HEK293T (cell line): ENCODE results near the gene PAPOLG.

Source experiments
- CTCF ChIA-PET: fragments of 350-600 bp; formaldehyde crosslinking; extraction: SDS; loops from one replicate; lab custom pipeline; 2021; ENCODE audit warnings: antibody characterized with exemption, inconsistent platforms; lab: Yijun Ruan, JAX
- POLR2A ChIA-PET: fragments of 350-600 bp; formaldehyde crosslinking; extraction: SDS; loops from one replicate; lab custom pipeline; 2020; ENCODE audit warnings: antibody characterized with exemption, inconsistent platforms; lab: Yijun Ruan, JAX
- DNase-seq: peaks from one replicate; pipeline ENCODE4 v3.0.0; 2012; ENCODE audit warnings: mixed read lengths; ENCODE audit errors: extremely low spot score
- ARNT ChIP-seq: fragments of 450-650 bp; IDR thresholded peaks from 2 replicates; pipeline ENCODE4 v1.6.1; 2017; ENCODE audit warnings: mild to moderate bottlenecking
- BHLHE40 ChIP-seq: fragments of 450-650 bp; IDR thresholded peaks from 2 replicates; pipeline ENCODE4 v1.6.1; 2016; ENCODE audit warnings: mild to moderate bottlenecking, moderate library complexity, borderline replicate concordance
- CTBP1 ChIP-seq: fragments of 450-650 bp; IDR thresholded peaks from 2 replicates; pipeline ENCODE4 v1.6.1; 2016; ENCODE audit warnings: borderline replicate concordance
- ELF4 ChIP-seq: fragments of 450-650 bp; IDR thresholded peaks from 2 replicates; pipeline ENCODE4 v1.6.1; 2017; ENCODE audit warnings: antibody characterized with exemption
- FOXA1 ChIP-seq: fragments of 450-650 bp; IDR thresholded peaks from 2 replicates; pipeline ENCODE4 v1.6.1; 2016; ENCODE audit warnings: mild to moderate bottlenecking
- FOXK2 ChIP-seq: fragments of 450-650 bp; IDR thresholded peaks from 2 replicates; pipeline ENCODE4 v1.6.1; 2016; ENCODE audit warnings: mild to moderate bottlenecking
- FOXM1 ChIP-seq: fragments of 450-650 bp; IDR thresholded peaks from 2 replicates; pipeline ENCODE4 v1.6.1; 2017; ENCODE audit warnings: mild to moderate bottlenecking, borderline replicate concordance
- HDGF ChIP-seq: fragments of 450-650 bp; IDR thresholded peaks from 2 replicates; pipeline ENCODE4 v1.6.1; 2017; ENCODE audit warnings: antibody characterized with exemption, borderline replicate concordance
- L3MBTL2 ChIP-seq: fragments of 450-650 bp; conservative IDR thresholded peaks from 2 replicates; pipeline ENCODE4 v1.6.1; 2016; ENCODE audit warnings: mild to moderate bottlenecking
- LEF1 ChIP-seq: fragments of 450-650 bp; IDR thresholded peaks from 2 replicates; pipeline ENCODE4 v1.6.1; 2017; ENCODE audit warnings: mild to moderate bottlenecking, borderline replicate concordance
- NFRKB ChIP-seq: fragments of 450-650 bp; IDR thresholded peaks from 2 replicates; pipeline ENCODE4 v1.6.1; 2016; ENCODE audit warnings: mild to moderate bottlenecking, moderate library complexity
- PKNOX1 ChIP-seq: fragments of 450-650 bp; IDR thresholded peaks from 2 replicates; pipeline ENCODE4 v1.6.1; 2016
- SP1 ChIP-seq: fragments of 450-650 bp; IDR thresholded peaks from 2 replicates; pipeline ENCODE4 v1.6.1; 2017
- SUZ12 ChIP-seq: fragments of 450-650 bp; IDR thresholded peaks from 2 replicates; pipeline ENCODE4 v1.6.1; 2016; ENCODE audit warnings: mild to moderate bottlenecking
- TARDBP ChIP-seq: fragments of 450-650 bp; IDR thresholded peaks from 2 replicates; pipeline ENCODE4 v1.6.1; 2016
- ZNF384 ChIP-seq: fragments of 450-650 bp; IDR thresholded peaks from 2 replicates; pipeline ENCODE4 v1.6.1; 2016

The PAPOLG gene

GRCh38 chr2:60832621-60833020 is 76.6 kb downstream of the PAPOLG start:
- ChIA-PET POLR2A (interaction anchor here (1.0 kb wide), 1 partner anchor 11 kb away, joined by 3 read pairs; no protein-coding TSS in a partner anchor), CTCF (no interaction called here)
- TF ChIP-seq TARDBP (no peak), FOXM1 (no peak), SUZ12 (no peak), SP1 (no peak), CTBP1 (no peak), ZNF384 (no peak), ARNT (no peak), FOXK2 (no peak), ELF4 (no peak), HDGF (no peak), BHLHE40 (no peak), FOXA1 (no peak), NFRKB (no peak), L3MBTL2 (no peak), LEF1 (no peak), PKNOX1 (no peak)
- no peak for DNase-seq

- POLR2A ChIA-PET = no interaction called here
- DNase-seq = no peak
- TF ChIP-seq FOXK2 = no peak
- CTCF ChIA-PET = no interaction called here
Observed at GRCh38 chr2:60834270-60834717, 78.2 kb downstream of the PAPOLG start.

GRCh38 chr2:60836491-60836890 is 80.4 kb downstream of the PAPOLG start:
- POLR2A ChIA-PET = no interaction called here
- no peak for DNase-seq
- no peak for TF ChIP-seq PKNOX1
- no peak for TF ChIP-seq TARDBP
- no peak for TF ChIP-seq CTBP1
- TF ChIP-seq ELF4 = no peak
- no peak for TF ChIP-seq FOXA1
- TF ChIP-seq SP1 = no peak
- no peak for TF ChIP-seq FOXM1
- TF ChIP-seq L3MBTL2 = no peak
- CTCF ChIA-PET = no interaction called here

GRCh38 chr2:60837123-60837522 is 81.1 kb downstream of the PAPOLG start:
- CTCF ChIA-PET = no interaction called here
- no peak for DNase-seq
- TF ChIP-seq ZNF384 = no peak
- TF ChIP-seq FOXA1 = no peak
- POLR2A ChIA-PET = no interaction called here

- CTCF ChIA-PET = no interaction called here
- TF ChIP-seq CTBP1 = no peak
- TF ChIP-seq HDGF = no peak
- no peak for TF ChIP-seq FOXM1
- TF ChIP-seq NFRKB = no peak
- TF ChIP-seq FOXK2 = no peak
- TF ChIP-seq LEF1 = no peak
- no peak for TF ChIP-seq ZNF384
- no peak for TF ChIP-seq BHLHE40
- TF ChIP-seq SP1 = no peak
- TF ChIP-seq ELF4 = no peak
- no peak for TF ChIP-seq SUZ12
- TF ChIP-seq TARDBP = no peak
- no peak for TF ChIP-seq ARNT
- POLR2A ChIA-PET = no interaction called here
- DNase-seq = no peak
Observed at GRCh38 chr2:60838481-60838880, 82.4 kb downstream of the PAPOLG start.

- ChIA-PET POLR2A (no interaction called here), CTCF (interaction anchor here (1.2 kb wide), 1 partner anchor 13 kb away, joined by 4 read pairs; no protein-coding TSS in a partner anchor)
- DNase-seq = no peak
- TF ChIP-seq NFRKB = no peak
- TF ChIP-seq FOXK2 = no peak
- no peak for TF ChIP-seq SP1
- no peak for TF ChIP-seq TARDBP
- TF ChIP-seq ZNF384 = no peak
Observed at GRCh38 chr2:60839126-60839813, 83.2 kb downstream of the PAPOLG start.

- POLR2A ChIA-PET = no interaction called here
- CTCF ChIA-PET = interaction anchor here (1.2 kb wide), 1 partner anchor 14 kb away, joined by 4 read pairs; no protein-coding TSS in a partner anchor
- no peak for DNase-seq
- TF ChIP-seq BHLHE40 (no peak), FOXM1 (no peak), NFRKB (no peak), CTBP1 (no peak), ARNT (no peak), SP1 (no peak), L3MBTL2 (no peak), FOXA1 (no peak), TARDBP (no peak)
Observed at GRCh38 chr2:60840880-60841279, 84.8 kb downstream of the PAPOLG start.

GRCh38 chr2:60843006-60843405 is 86.9 kb downstream of the PAPOLG start:
- POLR2A ChIA-PET = no interaction called here
- DNase-seq = no peak
- CTCF ChIA-PET = no interaction called here

More at GRCh38 chr2:60843006-60843405, 86.9 kb downstream of the PAPOLG start:
- TF ChIP-seq CTBP1 (no peak), ELF4 (no peak), PKNOX1 (no peak), TARDBP (no peak), NFRKB (no peak), ARNT (no peak), FOXA1 (no peak), SUZ12 (no peak), HDGF (no peak), BHLHE40 (no peak), SP1 (no peak), ZNF384 (no peak), LEF1 (no peak), FOXK2 (no peak), FOXM1 (no peak), L3MBTL2 (no peak)
